H1 (cell line): Measurements from ENCODE around the gene EML4. TPM values are rescaled to one million over a fixed set of nuclear protein-coding genes. Genes with fewer than 3 reads are reported as not detected.

Experiments
- CTCF ChIA-PET: fragments of 300-600 bp; sonication (Branson Sonifier 250); formaldehyde crosslinking; loops from one replicate; lab custom pipeline; 2021; ENCODE audit not compliant: partially characterized antibody; lab: Charles Lee
- POLR2A ChIA-PET: fragments of 300-600 bp; sonication (Branson Sonifier 250); formaldehyde crosslinking; loops from one replicate; lab custom pipeline; 2021; ENCODE audit warnings: inconsistent platforms; ENCODE audit not compliant: partially characterized antibody; lab: Charles Lee
- DNase-seq, 2 experiments: peaks; one replicate each; pipeline versions ENCODE4 v3.0.0 to v3.0.0-alpha.2; 2010 to 2022; ENCODE audit warnings: low spot score in 2 of 2, low read depth in 1 of 2, mixed read lengths in 1 of 2
- FAIRE-seq: peaks from 2 replicates; lab custom pipeline; 2011; peaks lifted over from hg19 to GRCh38; lab: Jason Lieb, UNC
- H2AFZ ChIP-seq: 2 replicates; pipeline ENCODE4 v1.8.1; 2012; ENCODE audit warnings: low read length, inconsistent platforms
- H2AK5ac ChIP-seq: 2 replicates; pipeline ENCODE4 v1.6.1; 2013; ENCODE audit warnings: low read depth, low read length
- H2BK120ac ChIP-seq: replicated peaks from 2 replicates; pipeline ENCODE3; 2013; ENCODE audit warnings: low read depth, low read length, inconsistent platforms
- H2BK12ac ChIP-seq: 2 replicates; pipeline ENCODE4 v1.6.1; 2013; ENCODE audit warnings: low read depth, low read length
- H2BK15ac ChIP-seq: 2 replicates; pipeline ENCODE4 v1.6.1; 2013; ENCODE audit warnings: low read length
- H2BK20ac ChIP-seq: 2 replicates; pipeline ENCODE4 v1.6.1; 2013; ENCODE audit warnings: low read length
- H2BK5ac ChIP-seq: 2 replicates; pipeline ENCODE4 v1.6.1; 2013; ENCODE audit warnings: low read depth, low read length
- H3K14ac ChIP-seq: 2 replicates; pipeline ENCODE4 v1.6.1; 2013; ENCODE audit warnings: inconsistent platforms; ENCODE audit not compliant: insufficient read length
- H3K18ac ChIP-seq: 2 replicates; pipeline ENCODE4 v1.6.1; 2013; ENCODE audit warnings: low read length; ENCODE audit errors: extremely low read depth
- H3K23ac ChIP-seq: 2 replicates; pipeline ENCODE4 v1.6.1; 2013; ENCODE audit warnings: inconsistent platforms; ENCODE audit not compliant: insufficient read length
- H3K23me2 ChIP-seq: 2 replicates; pipeline ENCODE4 v1.6.1; 2013; ENCODE audit warnings: low read depth, low read length
- H3K27ac ChIP-seq: 2 replicates; pipeline ENCODE4 v1.6.1; 2011; ENCODE audit warnings: low read depth, low read length, inconsistent platforms
- H3K27me3 ChIP-seq, 4 experiments: replicated peaks in 1 of 4; 1 replicate in 1 of 4; 2 replicates in 3 of 4; pipeline versions ENCODE4 v1.6.1 to v1.8.1; 2011 to 2013; ENCODE audit warnings: low read length in 3 of 4, mild to moderate bottlenecking in 3 of 4, inconsistent platforms in 2 of 4, mixed read lengths in 2 of 4, moderate library complexity in 1 of 4; ENCODE audit not compliant: control insufficient read depth in 3 of 4, insufficient read depth in 3 of 4; ENCODE audit errors: extremely low read depth in 1 of 4
- H3K36me3 ChIP-seq, 4 experiments: 2 replicates each; pipeline versions ENCODE4 v1.6.1 to v1.8.1; 2011 to 2013; ENCODE audit warnings: mild to moderate bottlenecking in 4 of 4, low read length in 3 of 4, moderate library complexity in 2 of 4, control low read depth in 1 of 4, inconsistent platforms in 1 of 4; ENCODE audit not compliant: insufficient read depth in 4 of 4, control insufficient read depth in 2 of 4
- H3K4ac ChIP-seq: replicated peaks from 2 replicates; pipeline ENCODE3; 2013; ENCODE audit warnings: low read length, low read depth, mixed read lengths, inconsistent platforms; ENCODE audit not compliant: insufficient read length
- H3K4me1 ChIP-seq, 4 experiments: replicated peaks in 1 of 4; 1 replicate in 1 of 4; 2 replicates in 3 of 4; pipeline versions ENCODE4 v1.6.1 to v1.8.1; 2011 to 2013; ENCODE audit warnings: low read length in 3 of 4, inconsistent platforms in 2 of 4, mixed read lengths in 1 of 4; ENCODE audit not compliant: insufficient read depth in 4 of 4, control insufficient read depth in 3 of 4
- H3K4me2 ChIP-seq, 2 experiments: 2 replicates each; pipeline versions ENCODE4 v1.6.1 to v1.8.1; 2011 to 2013; ENCODE audit warnings: low read depth in 2 of 2, low read length in 2 of 2, control low read depth in 1 of 2, inconsistent platforms in 1 of 2, mild to moderate bottlenecking in 1 of 2; ENCODE audit not compliant: insufficient read depth in 1 of 2
- H3K4me3 ChIP-seq, 4 experiments: fragments of 200-600, 300-600 bp in 1 of 4; sonication (generic), shearing (Covaris generic), sonication (Bioruptor Twin) in 1 of 4; 2 replicates each; pipeline versions ENCODE4 v1.5.1 to v1.8.1; 2011 to 2016; ENCODE audit warnings: low read length in 4 of 4, low read depth in 3 of 4, control low read depth in 2 of 4, inconsistent platforms in 2 of 4, mild to moderate bottlenecking in 2 of 4, mixed read lengths in 1 of 4, moderate library complexity in 1 of 4; ENCODE audit not compliant: insufficient read depth in 2 of 4; ENCODE audit errors: extremely low read depth in 1 of 4
- H3K56ac ChIP-seq: replicated peaks from 2 replicates; pipeline ENCODE3; 2013; ENCODE audit warnings: low read depth, mild to moderate bottlenecking, mixed read lengths, low read length, inconsistent platforms; ENCODE audit not compliant: insufficient read length
- H3K79me1 ChIP-seq: 2 replicates; pipeline ENCODE4 v1.6.1; 2013; ENCODE audit warnings: low read depth, low read length, control low read depth
- H3K79me2 ChIP-seq, 2 experiments: 2 replicates each; pipeline versions ENCODE4 v1.6.1 to v1.8.1; 2012 to 2013; ENCODE audit warnings: low read length in 2 of 2, mild to moderate bottlenecking in 2 of 2, inconsistent platforms in 1 of 2; ENCODE audit not compliant: insufficient read depth in 2 of 2, control insufficient read depth in 1 of 2
- H3K9ac ChIP-seq, 4 experiments: replicated peaks in 1 of 4; 1 replicate in 1 of 4; 2 replicates in 3 of 4; pipeline versions ENCODE4 v1.6.1 to v1.8.1; 2011 to 2013; ENCODE audit warnings: low read depth in 3 of 4, low read length in 3 of 4, control low read depth in 2 of 4, mild to moderate bottlenecking in 2 of 4, moderate library complexity in 2 of 4, inconsistent platforms in 1 of 4; ENCODE audit errors: extremely low read depth in 1 of 4
- H3K9me3 ChIP-seq, 2 experiments: 2 replicates each; pipeline versions ENCODE4 v1.6.1 to v1.8.1; 2012 to 2013; ENCODE audit warnings: mild to moderate bottlenecking in 2 of 2, moderate library complexity in 2 of 2, control low read depth in 1 of 2, inconsistent platforms in 1 of 2, low read depth in 1 of 2, low read length in 1 of 2, mixed read lengths in 1 of 2; ENCODE audit not compliant: insufficient read depth in 2 of 2
- H4K20me1 ChIP-seq, 2 experiments: replicated peaks in 1 of 2; 2 replicates each; pipeline versions ENCODE3 to v1.8.1; 2011 to 2013; ENCODE audit warnings: inconsistent platforms in 2 of 2, low read length in 2 of 2, mild to moderate bottlenecking in 1 of 2; ENCODE audit not compliant: insufficient read depth in 2 of 2, control insufficient read depth in 1 of 2
- H4K5ac ChIP-seq: 2 replicates; pipeline ENCODE4 v1.6.1; 2013; ENCODE audit warnings: low read length, low read depth, mixed read lengths, inconsistent platforms; ENCODE audit not compliant: insufficient read length
- H4K8ac ChIP-seq: 2 replicates; pipeline ENCODE4 v1.8.0; 2013; ENCODE audit warnings: mild to moderate bottlenecking, moderate library complexity, low read length, inconsistent platforms; ENCODE audit not compliant: insufficient read depth; ENCODE audit errors: extremely low read depth
- H4K91ac ChIP-seq: replicated peaks from 2 replicates; pipeline ENCODE3; 2013; ENCODE audit warnings: low read length, mixed read lengths, inconsistent platforms; ENCODE audit not compliant: insufficient read length
- CHD2 ChIP-seq: IDR thresholded peaks from 2 replicates; pipeline ENCODE4 v1.6.1; 2012; ENCODE audit warnings: low read length, improper control_type of control experiment
- EGR1 ChIP-seq: IDR thresholded peaks from 2 replicates; pipeline ENCODE4 v1.6.1; 2011; ENCODE audit warnings: low read depth, low read length, borderline replicate concordance
- GABPA ChIP-seq: IDR thresholded peaks from 2 replicates; pipeline ENCODE4 v1.6.1; 2011; ENCODE audit warnings: mild to moderate bottlenecking, low read length, moderate library complexity, borderline replicate concordance; ENCODE audit not compliant: insufficient read depth
- JUN ChIP-seq: IDR thresholded peaks from 2 replicates; pipeline ENCODE4 v1.6.1; 2011; ENCODE audit warnings: low read depth, mild to moderate bottlenecking, improper control_type of control experiment, low read length
- KDM1A ChIP-seq: fragments of 200-600, 300-600 bp; sonication (generic); IDR thresholded peaks from 2 replicates; pipeline ENCODE4 v1.7.1; 2016; ENCODE audit warnings: mild to moderate bottlenecking, low read length, borderline replicate concordance
- KDM4A ChIP-seq: IDR thresholded peaks from one replicate; pipeline ENCODE4 v1.7.1; 2012; ENCODE audit warnings: low read depth, mild to moderate bottlenecking, moderate library complexity, low read length, inconsistent platforms; ENCODE audit not compliant: severe bottlenecking
- KDM5A ChIP-seq: fragments of 200-600 bp; IDR thresholded peaks from 2 replicates; pipeline ENCODE4 v1.7.1; 2012; ENCODE audit warnings: mild to moderate bottlenecking, low read length, inconsistent platforms, mixed read lengths
- POLR2AphosphoS5 ChIP-seq: IDR thresholded peaks from 2 replicates; pipeline ENCODE4 v1.6.1; 2011; ENCODE audit warnings: low read depth, low read length
- RBBP5 ChIP-seq: IDR thresholded peaks from 2 replicates; pipeline ENCODE4 v1.7.1; 2012; ENCODE audit warnings: low read depth, mild to moderate bottlenecking, inconsistent platforms, low read length, moderate library complexity, borderline replicate concordance
- RNF2 ChIP-seq: fragments of 200-900, 300-1000 bp; sonication (generic); IDR thresholded peaks from 2 replicates; pipeline ENCODE4 v1.7.1; 2016; ENCODE audit warnings: borderline replicate concordance, low read depth, mild to moderate bottlenecking, antibody characterized with exemption, low read length; ENCODE audit not compliant: poor library complexity, severe bottlenecking; ENCODE audit errors: missing control alignments
- SIN3A ChIP-seq, 2 experiments: IDR thresholded peaks in 1 of 2; conservative IDR thresholded peaks in 1 of 2; 2 replicates each; pipeline ENCODE4 v1.6.1; 2011 to 2012; ENCODE audit warnings: low read length in 2 of 2, improper control_type of control experiment in 1 of 2, low read depth in 1 of 2, mild to moderate bottlenecking in 1 of 2
- SP4 ChIP-seq: IDR thresholded peaks from 2 replicates; pipeline ENCODE4 v1.6.1; 2012; ENCODE audit warnings: low read length, inconsistent platforms
- SRF ChIP-seq: IDR thresholded peaks from 2 replicates; pipeline ENCODE4 v1.6.1; 2011; ENCODE audit warnings: mild to moderate bottlenecking, low read depth, low read length, moderate library complexity
- TAF1 ChIP-seq: IDR thresholded peaks from 2 replicates; pipeline ENCODE4 v1.6.1; 2011; ENCODE audit warnings: mild to moderate bottlenecking, low read depth, low read length
- ZNF274 ChIP-seq: IDR thresholded peaks from 2 replicates; pipeline ENCODE4 v1.7.0; 2012; ENCODE audit warnings: low read length, borderline replicate concordance; ENCODE audit errors: extremely low read depth
- WGBS, 2 experiments: shearing (Covaris generic) in 1 of 2; methylation state at CpG; one replicate each; pipeline versions ENCODE4 v1.1.6 to v1.1.7; 2013 to 2015; ENCODE audit warnings: low lambda C conversion rate in 2 of 2, mixed read lengths in 2 of 2, inconsistent platforms in 1 of 2, low coverage in 1 of 2, missing lambda C conversion rate in 1 of 2; ENCODE audit not compliant: insufficient replicate concordance in 2 of 2, insufficient coverage in 1 of 2, insufficient read length in 1 of 2; ENCODE audit errors: extremely low coverage in 1 of 2, missing lambda C conversion rate in 1 of 2; 5-methylcytosine and 5-hydroxymethylcytosine counted together
- polyA plus RNA-seq, 7 experiments: library from polyadenylated mRNA; depleted of rRNA in 3 of 7; stranded (reverse) in 5 of 7; unstranded in 2 of 7; fragments of >200 nt in 5 of 7; fragments of 200-250 nt in 2 of 7; gene quantifications; 1 replicate in 5 of 7; 2 replicates in 1 of 7; 4 replicates in 1 of 7; pipeline versions ENCODE4 v1.2.1 to v1.2.3, GENCODE V29; 2011 to 2013; ENCODE audit warnings: missing spikeins in 2 of 7, mixed read lengths in 2 of 7
- total RNA-seq: library from RNA; stranded (reverse); fragmentation: NEBNext Ultra II Directional; extraction: Animal tissue kit (Norgen Biotek cat#: 25700); gene quantifications from 2 replicates; pipeline ENCODE4 v1.2.1, GENCODE V29; 2021

EML4 gene
- total and polyA plus RNA-seq, 2 of the 8 experiments (the other 6 are each of a cell fraction or from before 2014, with no cell fraction given) = 50.1 to 104 TPM

DNA sequence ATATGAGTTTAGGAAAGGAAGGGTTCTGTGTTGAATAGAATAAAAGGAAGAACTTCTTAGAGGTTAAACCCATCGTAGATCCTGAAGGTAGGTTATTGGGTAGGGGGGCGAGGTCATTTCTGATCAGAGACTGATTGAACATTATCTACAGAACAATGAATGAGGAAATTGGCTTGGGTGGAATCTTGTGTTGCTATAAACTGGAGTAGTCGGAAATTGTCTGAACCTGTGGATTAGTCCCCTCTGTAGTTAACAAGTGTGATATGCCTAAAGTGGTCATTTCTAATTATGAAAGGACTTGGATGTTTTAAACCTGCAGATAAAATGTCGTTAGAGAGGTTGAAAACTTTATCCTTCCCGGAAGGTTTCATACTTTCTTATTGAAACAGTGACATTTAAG lies 42.1 kb downstream of the EML4 start:
- no peak overlapping the region for H4K91ac ChIP-seq
- no peaks in the 10 kb centered on the region for H3K9me3 ChIP-seq
- H4K5ac ChIP-seq = no peak overlapping the region
- no peak overlapping the region for H3K18ac ChIP-seq
- ChIA-PET CTCF (no interaction called here), POLR2A (no interaction called here)
- no peak overlapping the region for H3K4me2 ChIP-seq
- peaks cover 5 to 6% of the 10 kb centered on the region in 2 experiments for H4K20me1 ChIP-seq
- H2AFZ ChIP-seq = no peak overlapping the region
- no peaks in the 10 kb centered on the region for H3K23me2 ChIP-seq
- no peak overlapping the region for H4K8ac ChIP-seq
- H3K9ac ChIP-seq = no peak overlapping the region
- no peaks in the 10 kb centered on the region for H3K36me3 ChIP-seq
- peaks cover 5% of the 10 kb centered on the region; the same call in 1 of the 2 replicates for H3K79me1 ChIP-seq
- H2AK5ac ChIP-seq = no peak overlapping the region
- no peak overlapping the region for H3K14ac ChIP-seq
- H2BK20ac ChIP-seq = no peak overlapping the region
- no peak overlapping the region for H3K4ac ChIP-seq
- no peak for FAIRE-seq
- no peak for DNase-seq
- H3K27ac ChIP-seq = no peak overlapping the region
- no peak overlapping the region for H2BK12ac ChIP-seq
- H3K27me3 ChIP-seq = no peaks in the 10 kb centered on the region
- H2BK120ac ChIP-seq = no peak overlapping the region
- H3K4me1 ChIP-seq = no peaks in the 10 kb centered on the region
- H3K23ac ChIP-seq = no peak overlapping the region
- no peak overlapping the region for H3K56ac ChIP-seq
- no peak overlapping the region for H2BK5ac ChIP-seq
- H3K4me3 ChIP-seq = no peak overlapping the region
- 79% methylated on average over 5 of the region's 5 CpGs; no CpG with 5 or more reads in 1 of the 2 experiments for WGBS, 2 experiments
- no peak overlapping the region for H2BK15ac ChIP-seq
- peaks cover 0 to 77% of the 10 kb centered on the region in 2 experiments; a peak in 2 of 4 replicates for H3K79me2 ChIP-seq
- TF ChIP-seq KDM5A = no peak
- TF ChIP-seq RNF2 = no peak
- no peak for TF ChIP-seq EGR1
- TF ChIP-seq ZNF274 = no peak
- no peak for TF ChIP-seq SP4
- TF ChIP-seq KDM1A = no peak
- TF ChIP-seq RBBP5 = no peak
- TF ChIP-seq SRF = no peak
- TF ChIP-seq CHD2 = no peak
- no peak for TF ChIP-seq GABPA
- no peak for TF ChIP-seq JUN
- TF ChIP-seq SIN3A (conservative IDR thresholded peaks at IDR 0.05 in 1 of 2, IDR thresholded peaks at IDR 0.05 in 1 of 2; ENCODE audit: low read depth in 1 of 2, low read length in 2 of 2) = no peak
- TF ChIP-seq TAF1 = no peak
- TF ChIP-seq KDM4A = no peak
- no peak for TF ChIP-seq POLR2AphosphoS5
